Measurements from ENCODE around the gene ANKRD35.

The ANKRD35 gene

GRCh38 chr1:145893306-145894055, 7.8 kb upstream of the ANKRD35 start:
- DNase-seq: no peak

GRCh38 chr1:145892486-145893087, 6.9 kb upstream of the ANKRD35 start:
- DNase-seq: no peak

- peak; percentile 42 for DNase-seq
Observed at GRCh38 chr1:145891587-145892485, 6.2 kb upstream of the ANKRD35 start.

GRCh38 chr1:145891143-145891542, 5.5 kb upstream of the ANKRD35 start:
- no peak for DNase-seq

GRCh38 chr1:145889722-145890121, 4.1 kb upstream of the ANKRD35 start:
- no peak for DNase-seq

GRCh38 chr1:145887631-145888030, 2.0 kb upstream of the ANKRD35 start:
- no peak for DNase-seq

GRCh38 chr1:145886816-145887215, 1.1 kb upstream of the ANKRD35 start:
- DNase-seq: no peak

- no peak for DNase-seq
Observed at GRCh38 chr1:145886390-145886789, 724 bp upstream of the ANKRD35 start.

- DNase-seq: no peak
Observed at GRCh38 chr1:145884675-145885074, 991 bp downstream of the ANKRD35 start.

- no peak for DNase-seq
Observed at GRCh38 chr1:145879775-145880174, 5.9 kb downstream of the ANKRD35 start.

GRCh38 chr1:145878724-145879123, 6.9 kb downstream of the ANKRD35 start:
- no peak for DNase-seq

- DNase-seq: no peak
Observed at GRCh38 chr1:145877923-145878486, 7.7 kb downstream of the ANKRD35 start.

GRCh38 chr1:145874646-145875045, 11.0 kb downstream of the ANKRD35 start:
- no peak for DNase-seq

GRCh38 chr1:145871994-145872924, 13.4 kb downstream of the ANKRD35 start:
- peak; percentile 11 for DNase-seq

GRCh38 chr1:145868232-145868631, 17.4 kb downstream of the ANKRD35 start:
- no peak for DNase-seq

- DNase-seq: no peak
Observed at GRCh38 chr1:145863282-145864018, 22.2 kb downstream of the ANKRD35 start.

- peak; percentile 62 for DNase-seq
Observed at GRCh38 chr1:145859491-145860023, 26.1 kb downstream of the ANKRD35 start.

GRCh38 chr1:145858901-145859490, 26.7 kb downstream of the ANKRD35 start, which contains the start of gene PIAS3:
Gene PIAS3 (minus strand): TSS chr1:145859081. CDS start chr1:145858990, 91 bp downstream.
- DNase-seq: peak; percentile 72

- DNase-seq: peak; percentile 60
Observed at GRCh38 chr1:145858238-145858900, 27.3 kb downstream of the ANKRD35 start.

GRCh38 chr1:145857170-145857569, 28.5 kb downstream of the ANKRD35 start:
- DNase-seq: no peak
